ENCODE results near the gene TRIM66. TPM values are rescaled to one million over a fixed set of nuclear protein-coding genes. Genes with fewer than 3 reads are reported as not detected.
A peak's percentile ranks its signal among the peaks of the same experiment; 100 is the strongest.

TRIM66 gene
- total RNA-seq, 1 donor from 2014 or later: 7.5 TPM

- no peak for DNase-seq (ENCODE audit: low read depth)
Measured at GRCh38 chr11:8573777-8574176, 108.7 kb downstream of the TRIM66 start.

GRCh38 chr11:8567602-8568198 is 114.8 kb downstream of the TRIM66 start:
- DNase-seq (ENCODE audit: low read depth): peak; percentile 73

GRCh38 chr11:8566613-8567210 is 115.8 kb downstream of the TRIM66 start:
- peak; percentile 55 for DNase-seq (ENCODE audit: low read depth)

- DNase-seq (ENCODE audit: low read depth): peak; percentile 11
Measured at GRCh38 chr11:8564526-8564925, 117.9 kb downstream of the TRIM66 start.

Other genes with a start within 250 kb of the TRIM66 start
- 15.3 and 24.2 TPM in 2 replicates for gene STK33, start 88.4 kb downstream of the TRIM66 start, total RNA-seq
- gene RPL27A, start 127 bp upstream of the TRIM66 start, total RNA-seq: 305 and 645 TPM in 2 replicates
- 40.7 and 56.3 TPM in 2 replicates for gene AKIP1, start 228.5 kb upstream of the TRIM66 start, total RNA-seq

Measured in renal cortical epithelial cell (primary cell).